GM19099 (cell line): ENCODE results near the gene MUC6.

Experiments used
- POLR2A ChIP-seq: IDR thresholded peaks from 3 replicates; pipeline ENCODE4 v1.6.1; 2011; ENCODE audit warnings: low read depth; ENCODE audit not compliant: insufficient read length; ENCODE audit errors: extremely low read depth

The MUC6 gene

DNA sequence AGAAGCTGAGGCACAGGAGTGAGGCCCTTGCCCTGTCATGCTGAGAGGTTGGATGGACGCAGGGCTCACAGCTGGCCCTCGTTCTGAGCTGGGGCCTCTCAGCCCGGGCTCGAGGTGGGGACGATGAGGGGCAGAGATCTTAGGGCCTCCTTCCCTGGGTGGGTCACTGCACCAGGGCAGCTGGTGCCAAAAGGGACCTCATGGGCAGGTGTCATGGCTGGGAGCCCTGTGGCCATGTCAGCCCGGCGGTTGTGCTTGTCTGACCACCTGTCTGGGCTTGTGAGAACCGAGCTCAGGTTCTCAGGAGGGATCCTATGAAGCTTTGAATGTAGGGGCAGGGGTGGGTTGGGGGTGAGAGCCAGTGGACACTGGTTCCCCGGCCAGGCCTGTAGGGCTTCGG, 1.8 kb upstream of the MUC6 start:
- no peak for TF ChIP-seq POLR2A

DNA sequence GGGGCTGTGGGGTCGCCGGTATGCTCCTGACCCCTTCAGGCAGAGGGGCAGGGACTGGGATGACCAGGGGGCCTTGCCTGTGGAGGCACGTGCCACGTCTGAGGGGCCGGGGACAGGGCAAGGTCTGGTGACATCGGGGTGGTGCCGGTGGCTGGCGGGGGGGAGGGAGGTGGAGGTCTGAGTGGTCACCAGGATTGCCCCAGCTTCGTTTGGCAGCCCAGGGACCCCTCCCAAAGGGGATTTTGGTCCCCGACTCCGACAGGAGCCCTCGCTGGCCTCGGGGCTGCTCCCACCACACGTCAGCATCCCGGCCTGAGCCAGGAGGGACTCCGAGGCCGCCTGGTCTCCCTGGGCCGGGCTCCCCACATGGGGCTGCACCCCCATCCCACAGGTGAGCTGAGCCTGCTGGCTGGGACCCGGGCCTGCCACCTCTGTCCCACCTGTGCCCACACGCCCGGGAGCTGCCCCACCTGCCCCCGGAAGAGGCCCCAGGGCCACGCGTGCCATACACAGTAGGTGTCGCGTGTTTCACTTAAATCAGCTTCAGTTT, 1.1 kb upstream of the MUC6 start:
- no peak for TF ChIP-seq POLR2A

GRCh38 chr11:1036931-1037330, 413 bp upstream of the MUC6 start:
- no peak for TF ChIP-seq POLR2A

GRCh38 chr11:1035577-1036283, 788 bp downstream of the MUC6 start:
- TF ChIP-seq POLR2A, result no peak

- no peak for TF ChIP-seq POLR2A
Observed at GRCh38 chr11:1034456-1035295, 1.8 kb downstream of the MUC6 start.

DNA sequence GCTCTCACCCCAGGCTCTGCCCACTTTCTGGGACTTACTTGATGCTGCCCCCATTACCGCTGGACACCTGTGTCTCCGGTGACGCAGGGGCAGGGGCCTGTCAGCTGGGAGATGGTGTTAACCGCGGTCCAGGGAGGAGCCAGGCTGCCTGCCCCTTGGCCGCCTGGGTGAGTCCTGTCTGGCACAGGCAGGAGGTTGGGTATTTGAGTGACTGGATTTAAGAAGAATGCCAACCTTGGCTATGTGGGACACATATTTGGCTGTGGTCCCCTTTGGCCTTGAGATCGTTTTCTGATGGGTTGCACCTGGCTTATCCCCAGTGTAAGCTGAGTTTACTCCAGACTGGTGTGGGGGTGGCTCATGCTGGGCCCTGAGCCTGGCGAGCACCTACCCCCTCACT, 2.5 kb downstream of the MUC6 start:
- TF ChIP-seq POLR2A, result no peak

- TF ChIP-seq POLR2A, result no peak
Observed at GRCh38 chr11:1033016-1033798, 3.3 kb downstream of the MUC6 start.

DNA sequence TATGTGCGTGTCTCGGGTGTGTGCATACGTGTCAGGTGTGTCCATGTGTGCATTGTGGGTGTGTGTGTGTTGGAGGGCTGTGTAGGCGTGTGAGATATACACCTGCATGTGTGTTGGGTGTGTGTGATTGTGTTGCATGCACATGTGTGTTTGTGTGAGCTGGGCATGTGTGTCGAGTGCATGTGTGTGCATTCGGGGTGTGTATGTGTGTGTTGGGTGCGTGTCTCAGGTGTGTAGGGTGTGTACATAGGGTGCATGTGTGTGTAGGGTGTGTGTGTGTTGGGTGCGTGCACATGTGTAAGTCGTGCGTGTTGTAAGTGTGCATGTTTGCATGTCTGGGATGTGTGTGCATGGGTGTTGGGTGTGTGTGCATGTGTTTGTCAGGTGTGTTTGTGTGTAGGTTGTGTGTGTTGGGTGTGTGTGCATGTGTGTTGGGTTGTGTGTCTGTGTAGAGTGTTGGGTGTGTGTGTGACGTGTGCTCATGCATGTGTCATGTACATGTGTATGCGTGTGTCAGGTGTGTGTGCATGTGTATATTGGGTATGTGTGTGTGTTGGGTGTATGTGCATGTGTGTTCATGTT, 4.1 kb downstream of the MUC6 start:
- TF ChIP-seq POLR2A, result no peak

DNA sequence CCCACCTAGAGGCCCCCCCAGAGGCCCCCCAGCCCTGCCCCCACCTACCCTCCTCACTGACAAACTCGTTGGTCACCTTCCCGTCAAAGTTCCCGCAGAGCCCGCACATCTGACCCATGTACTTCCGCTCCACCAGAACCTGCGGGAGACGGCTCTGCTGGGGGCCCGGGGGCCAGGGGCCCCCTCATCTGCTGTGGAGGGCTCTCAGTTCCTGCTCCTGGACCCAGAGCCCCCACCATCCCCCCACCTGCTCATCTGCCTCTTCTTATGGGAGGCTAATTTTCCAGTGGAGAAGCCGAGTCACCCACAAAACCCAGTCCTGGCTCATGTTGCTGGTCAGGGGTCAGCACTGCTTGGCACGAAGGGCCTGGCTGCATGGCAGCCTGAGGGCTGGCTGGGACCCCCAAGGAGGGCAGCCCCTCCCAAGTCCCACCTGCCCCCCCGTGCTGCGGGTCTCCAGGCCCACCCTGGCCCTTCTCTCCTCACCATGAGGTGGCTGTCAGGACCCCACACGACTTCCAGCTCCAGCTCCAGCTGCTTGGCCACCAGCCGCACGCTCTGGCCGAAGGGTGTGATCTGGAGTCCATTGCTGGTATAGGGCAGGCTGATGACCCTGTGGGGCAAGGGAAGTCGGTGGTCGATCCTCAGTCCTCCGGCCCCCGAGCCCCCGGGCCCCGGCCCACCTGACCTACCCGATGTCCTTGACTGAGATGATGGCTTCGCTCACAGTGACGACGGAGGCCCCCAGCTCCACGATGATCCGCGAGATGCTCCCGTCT, 5.2 kb downstream of the MUC6 start:
- no peak for TF ChIP-seq POLR2A

DNA sequence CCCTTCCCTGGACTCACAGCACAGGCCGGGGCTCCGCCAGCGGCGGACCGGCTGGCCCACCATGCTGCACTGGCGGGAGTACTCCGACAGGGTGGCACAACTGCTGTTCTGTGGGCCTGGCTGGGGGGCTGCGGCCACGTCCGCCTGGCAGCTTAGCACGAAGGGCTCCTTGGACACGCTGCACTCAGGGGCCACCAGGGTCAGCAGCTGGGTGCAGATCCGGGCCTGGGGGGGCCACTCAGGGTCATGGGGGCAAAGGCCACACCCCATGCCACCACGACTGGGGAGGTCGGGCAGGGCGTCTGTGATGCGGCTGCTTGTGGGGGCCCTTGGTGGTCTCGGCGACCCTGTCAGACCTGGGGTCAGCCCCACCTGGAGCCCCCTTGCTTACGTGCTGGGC, 6.0 kb downstream of the MUC6 start:
- TF ChIP-seq POLR2A, result no peak

- no peak for TF ChIP-seq POLR2A
Observed at GRCh38 chr11:1030086-1030485, 6.4 kb downstream of the MUC6 start.

DNA sequence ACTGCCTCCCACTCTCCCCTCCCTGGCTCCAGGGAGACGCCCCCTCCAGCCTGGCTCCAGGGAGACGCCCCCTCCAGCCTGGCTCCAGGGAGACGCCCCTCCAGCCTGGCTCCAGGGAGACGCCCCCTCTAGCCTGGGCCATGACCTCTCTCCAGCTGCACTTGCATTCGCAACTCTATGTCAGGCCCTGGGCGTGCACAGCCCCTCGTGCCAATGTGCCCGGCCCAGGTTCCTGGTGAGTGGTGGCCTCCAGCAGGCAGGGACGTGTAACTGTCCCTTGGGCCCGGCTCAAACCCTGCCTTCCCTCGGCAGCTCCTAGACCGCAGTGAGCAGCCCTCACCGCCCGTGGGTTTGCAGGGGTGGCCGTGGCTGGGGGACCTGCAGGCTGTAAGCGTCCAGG, 6.9 kb downstream of the MUC6 start:
- TF ChIP-seq POLR2A, result no peak

DNA sequence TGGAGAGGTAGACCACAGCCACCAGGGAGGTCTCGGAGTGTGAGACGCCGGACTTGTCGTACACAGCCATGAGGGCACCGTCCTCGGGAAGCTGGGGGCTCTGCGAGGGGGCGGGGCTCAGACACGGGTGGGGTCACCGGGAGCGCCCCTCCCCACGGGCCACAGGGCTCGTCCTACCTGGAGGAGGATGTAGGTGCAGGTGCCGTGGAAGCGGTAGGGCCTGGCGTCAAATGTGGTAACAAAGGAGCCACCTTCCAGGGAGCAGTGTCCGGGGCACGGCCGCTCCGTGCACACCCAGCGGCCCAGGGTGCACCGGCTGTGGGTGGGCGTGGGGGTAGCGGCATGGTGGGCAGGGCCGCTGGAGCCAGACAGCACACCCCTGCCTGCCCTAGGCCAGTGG, 7.5 kb downstream of the MUC6 start:
- TF ChIP-seq POLR2A, result no peak

DNA sequence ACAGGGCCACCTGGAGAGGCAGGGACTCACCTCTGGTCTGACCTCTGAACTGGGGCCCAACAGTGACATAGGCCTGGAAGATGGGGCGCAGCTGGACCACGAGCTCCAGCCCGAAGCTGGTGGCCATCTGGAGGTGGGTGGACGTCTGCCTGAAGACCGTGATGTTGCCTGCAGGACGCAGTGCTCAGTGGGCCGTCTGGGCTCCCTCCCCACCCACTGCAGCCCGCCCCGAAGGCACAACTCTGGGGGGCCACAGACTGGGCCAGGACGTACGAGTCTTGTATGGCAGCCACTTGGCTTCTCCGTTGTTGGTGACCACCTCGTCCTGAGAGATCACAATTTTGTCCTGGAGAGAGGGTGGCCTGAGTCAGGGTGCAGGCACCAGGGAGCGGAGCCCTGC, 7.9 kb downstream of the MUC6 start:
- no peak for TF ChIP-seq POLR2A
